CD4-positive, alpha-beta T cell treated with Interleukin-15 for 4 hours (primary cell): Measurements from ENCODE around the gene ATXN10.

Experiments
- DNase-seq: peaks from one replicate; pipeline ENCODE4 v3.0.0-alpha.2; 2020; ENCODE audit warnings: low spot score

Gene ATXN10

DNA sequence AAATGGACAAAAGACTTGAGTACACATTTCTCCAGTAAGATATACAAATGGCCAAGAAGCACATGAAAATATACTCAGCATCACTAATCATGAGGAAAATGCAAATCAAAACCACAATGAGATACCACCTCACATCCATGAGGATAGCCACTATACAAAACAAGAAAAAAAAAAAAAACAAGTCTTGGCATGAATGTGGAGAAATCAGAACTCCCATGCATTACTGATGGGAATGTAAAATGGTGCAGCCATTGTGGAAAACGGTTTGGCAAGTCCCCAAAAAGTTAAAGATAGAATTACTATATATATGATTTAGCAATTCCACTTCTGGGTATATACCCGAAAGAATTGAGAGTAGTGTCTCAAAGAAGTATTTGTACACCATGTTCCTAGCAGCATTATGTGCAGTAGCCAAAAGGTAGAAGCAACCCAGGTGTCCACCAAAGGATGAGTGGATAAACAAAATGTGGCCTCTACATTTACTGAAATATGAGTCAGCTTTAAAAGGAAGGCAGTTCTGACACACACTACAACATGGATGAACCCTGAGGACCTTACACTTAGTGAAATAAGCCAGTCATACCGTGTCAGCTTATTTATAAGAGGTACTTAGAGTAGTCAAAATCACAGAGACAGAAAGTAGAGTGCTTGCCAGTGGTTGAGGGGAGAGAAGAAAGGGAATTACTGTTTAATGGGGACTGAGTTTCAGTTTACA, 159.1 kb downstream of the ATXN10 start:
- no peak for DNase-seq

DNA sequence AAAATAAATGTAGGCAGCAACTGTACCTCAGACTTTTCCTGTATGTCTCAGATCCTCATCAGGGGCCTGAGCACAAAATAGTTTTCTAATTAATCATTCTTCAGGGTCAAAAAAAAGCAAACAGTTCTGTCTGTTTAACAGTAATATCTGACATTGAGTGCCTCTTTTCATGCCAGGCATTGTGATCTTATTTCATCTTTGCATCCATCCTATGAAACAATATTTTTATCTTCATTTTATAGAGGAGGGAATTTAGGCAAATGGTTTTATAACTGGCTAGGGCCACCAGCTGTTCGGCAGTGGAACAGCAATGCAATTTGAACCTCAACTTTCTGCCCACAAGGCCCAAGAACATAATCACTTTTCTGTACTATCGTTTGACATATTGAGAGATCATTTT, 159.8 kb downstream of the ATXN10 start:
- DNase-seq, result no peak

DNA sequence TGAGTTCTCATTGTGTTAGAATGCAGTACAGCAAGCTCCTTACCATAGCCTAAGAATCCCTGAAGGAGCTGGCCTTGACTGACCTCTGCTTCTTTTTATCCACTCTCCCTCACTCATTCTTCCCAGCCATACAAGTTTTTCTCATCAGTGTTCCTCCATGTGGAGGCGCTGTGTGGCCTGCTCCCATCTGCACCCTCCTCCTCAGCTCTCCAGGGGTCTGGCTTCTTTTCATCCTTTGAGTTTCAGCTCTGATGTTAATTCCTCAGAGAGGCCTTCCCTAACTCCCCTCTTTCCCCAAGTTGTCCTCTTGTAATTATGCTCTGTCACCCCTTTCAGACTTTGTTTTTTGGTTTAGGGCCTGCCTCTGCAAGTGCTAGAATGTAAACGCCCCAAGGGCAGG, 160.5 kb downstream of the ATXN10 start:
- no peak for DNase-seq

DNA sequence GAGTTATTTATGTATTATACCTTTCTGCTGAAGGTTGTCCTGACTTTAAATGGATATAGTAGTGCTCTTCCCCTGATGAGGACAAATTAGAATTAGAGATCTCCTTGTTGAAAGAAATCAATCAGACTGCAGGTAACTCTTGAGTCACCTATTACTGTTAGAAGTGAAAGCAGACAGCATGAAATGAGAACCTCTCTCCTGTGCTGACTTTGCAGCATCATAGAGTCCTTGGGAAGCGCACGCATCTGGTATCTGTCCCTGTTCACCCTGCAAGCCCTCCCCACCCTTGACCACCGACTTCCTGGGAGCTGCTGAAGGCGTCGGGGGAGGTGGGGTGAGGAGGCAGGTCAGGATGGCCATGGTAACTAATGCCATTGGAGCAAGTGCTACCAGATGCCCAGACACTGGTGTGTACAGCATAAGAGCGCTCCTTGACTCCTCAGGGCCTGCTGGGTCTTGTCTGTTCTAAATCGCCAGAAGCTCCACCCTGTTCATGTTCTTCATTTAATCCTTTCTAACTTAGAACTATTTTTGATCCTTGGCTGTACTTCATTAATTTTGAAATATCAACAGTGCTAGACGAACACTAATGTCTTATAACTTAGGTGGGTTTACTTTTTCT, 161.4 kb downstream of the ATXN10 start:
- no peak for DNase-seq

DNA sequence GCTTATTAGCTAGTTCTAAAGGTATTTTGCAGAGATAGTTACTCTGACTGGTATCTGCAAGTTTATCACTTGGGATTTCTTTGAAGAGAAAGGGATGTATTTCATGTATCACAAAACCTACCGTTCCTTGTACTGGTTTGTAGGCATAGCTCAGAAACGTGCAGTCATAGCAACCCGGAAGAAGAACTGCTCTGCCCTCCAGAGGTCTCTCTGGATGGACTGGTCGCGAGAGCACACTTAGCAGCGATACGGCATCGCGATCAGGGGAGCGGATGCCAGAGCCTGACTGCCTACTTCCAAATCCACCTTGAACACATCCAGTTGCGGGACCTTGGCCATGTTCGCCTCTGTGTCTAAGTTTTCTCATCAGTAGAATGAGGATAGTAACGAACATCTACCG, 162.0 kb downstream of the ATXN10 start:
- DNase-seq, result no peak

DNA sequence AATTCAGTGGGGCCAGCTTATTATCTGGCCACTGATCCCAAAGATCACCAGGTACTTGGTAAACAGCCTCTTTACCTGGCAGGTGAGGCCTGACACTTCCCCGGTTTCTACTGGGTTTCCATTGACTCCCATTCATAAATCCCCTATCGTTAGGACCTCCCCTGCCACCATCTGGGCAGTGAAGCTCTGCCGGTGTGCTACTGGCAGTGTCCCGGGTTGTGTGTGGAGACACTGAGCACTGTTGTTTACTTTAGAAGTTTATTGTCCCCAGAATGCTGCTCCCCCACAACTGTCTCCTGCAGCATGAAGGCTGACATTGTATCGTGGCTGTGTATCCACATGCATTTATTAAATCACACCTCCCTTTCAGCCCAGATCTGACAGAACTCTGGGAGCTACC, 162.6 kb downstream of the ATXN10 start:
- no peak for DNase-seq

- no peak for DNase-seq
These were observed 163.2 kb downstream of the ATXN10 start for GRCh38 chr22:45834795-45835194.

DNA sequence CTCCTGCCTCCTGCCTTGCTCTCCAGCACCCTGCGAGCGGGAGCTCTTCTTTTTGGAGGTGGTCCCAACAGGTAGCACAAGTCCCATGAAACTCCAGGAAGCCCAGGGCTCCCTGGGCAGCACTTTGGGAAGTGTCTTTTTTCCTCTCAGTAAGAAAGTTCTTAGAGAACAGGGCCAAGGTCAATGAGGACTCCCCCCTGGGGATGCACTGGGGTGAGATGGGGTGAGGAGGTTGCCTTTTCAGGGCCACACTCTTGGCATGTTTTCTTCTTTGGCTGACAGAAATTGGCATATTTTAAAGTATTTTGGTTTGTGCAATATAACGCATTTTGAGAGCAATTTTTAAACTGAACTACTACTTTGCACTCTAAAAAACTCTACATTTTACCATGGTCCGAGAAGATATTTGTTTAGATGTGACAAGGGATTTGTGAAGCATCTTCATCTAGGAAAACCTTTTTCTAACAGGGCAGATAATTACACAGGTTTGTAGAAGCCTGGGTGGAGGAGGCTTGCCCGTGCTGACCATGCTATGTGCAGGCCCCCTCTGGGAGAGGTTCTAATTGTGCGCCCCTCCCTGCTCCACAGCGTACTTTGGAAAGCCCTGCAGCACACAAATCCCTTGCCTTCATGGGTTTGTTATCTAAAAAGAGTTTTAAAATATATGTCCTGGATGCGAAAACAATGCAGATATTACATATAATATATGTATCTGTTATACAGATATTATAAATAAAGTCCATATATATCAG, 165.0 kb downstream of the ATXN10 start:
- DNase-seq, result no peak

- no peak for DNase-seq
These were observed 165.9 kb downstream of the ATXN10 start for GRCh38 chr22:45837508-45837907.

DNA sequence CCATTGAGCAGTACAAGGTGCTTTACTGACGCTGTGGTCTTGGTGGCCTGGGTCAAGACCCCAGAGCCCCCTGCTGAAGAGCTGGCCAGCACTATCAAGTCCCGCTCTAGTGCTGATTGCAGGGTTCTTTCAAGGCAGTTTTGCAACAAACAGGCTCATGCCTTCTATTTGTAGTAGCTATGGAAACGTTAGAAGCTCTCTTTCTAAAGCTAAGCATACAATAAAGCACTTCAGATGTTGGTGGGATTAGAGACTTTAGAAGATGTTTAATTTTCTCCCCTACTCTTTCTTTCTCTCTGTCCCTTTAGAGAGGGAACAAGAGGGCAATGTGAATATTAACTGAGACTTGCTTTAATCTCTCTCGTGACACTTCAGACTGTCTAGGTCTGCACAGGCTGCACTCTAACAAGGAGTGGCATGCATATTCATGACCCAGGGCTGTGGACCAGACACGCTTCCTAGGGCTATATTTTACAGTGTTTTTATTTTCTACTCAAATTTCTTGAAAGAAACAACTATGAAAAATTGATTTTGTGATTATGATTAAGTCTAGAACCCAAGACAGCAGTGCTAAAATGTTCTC, 166.8 kb downstream of the ATXN10 start:
- DNase-seq, result no peak

DNA sequence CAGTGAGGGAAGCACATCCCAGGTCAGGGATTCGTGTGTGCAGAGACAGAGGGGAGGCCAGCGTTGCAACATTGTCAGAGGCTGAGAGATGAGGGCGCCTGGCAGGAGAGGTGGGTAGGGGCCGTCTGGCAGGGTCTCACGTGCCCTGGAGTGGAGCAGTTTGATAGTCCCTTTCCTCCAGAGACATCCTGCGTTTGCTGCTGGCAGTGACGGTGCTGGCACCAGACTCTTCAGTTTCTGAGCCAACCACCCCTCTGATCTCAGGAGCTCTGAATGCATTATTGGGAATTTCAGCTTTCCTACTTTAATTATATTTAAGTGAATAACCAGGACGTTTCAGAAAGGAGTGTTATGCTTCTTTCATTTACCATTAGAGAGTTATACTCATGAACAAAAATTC, 168.8 kb downstream of the ATXN10 start:
- no peak for DNase-seq

GRCh38 chr22:45842291-45842991, 170.8 kb downstream of the ATXN10 start:
- DNase-seq, result no peak

GRCh38 chr22:45843031-45843430, 171.4 kb downstream of the ATXN10 start:
- DNase-seq, result no peak

- DNase-seq, result no peak
These were observed 172.4 kb downstream of the ATXN10 start for GRCh38 chr22:45843986-45844385.

- no peak for DNase-seq
These were observed 173.4 kb downstream of the ATXN10 start for GRCh38 chr22:45845076-45845487.

DNA sequence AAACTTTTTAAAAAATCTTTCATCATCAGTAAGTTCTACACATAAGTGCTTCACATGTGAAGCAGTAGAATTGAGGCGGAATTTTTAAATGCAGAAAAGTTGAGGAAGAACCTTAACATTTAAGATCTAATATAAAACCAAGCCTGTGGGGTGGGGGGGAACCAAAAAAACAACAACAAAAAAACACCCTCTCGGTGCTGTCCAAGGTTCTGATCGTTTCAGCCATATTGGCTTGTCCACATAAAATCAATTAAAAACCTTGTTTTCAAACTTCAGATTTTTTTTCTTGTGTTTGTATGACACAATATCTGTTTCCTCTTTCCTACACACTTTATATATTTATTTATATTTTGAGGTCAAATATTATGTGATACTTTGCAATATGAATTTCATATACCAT, 175.3 kb downstream of the ATXN10 start:
- DNase-seq, result no peak

- DNase-seq, result no peak
These were observed 177.3 kb downstream of the ATXN10 start for GRCh38 chr22:45848904-45849303.

DNA sequence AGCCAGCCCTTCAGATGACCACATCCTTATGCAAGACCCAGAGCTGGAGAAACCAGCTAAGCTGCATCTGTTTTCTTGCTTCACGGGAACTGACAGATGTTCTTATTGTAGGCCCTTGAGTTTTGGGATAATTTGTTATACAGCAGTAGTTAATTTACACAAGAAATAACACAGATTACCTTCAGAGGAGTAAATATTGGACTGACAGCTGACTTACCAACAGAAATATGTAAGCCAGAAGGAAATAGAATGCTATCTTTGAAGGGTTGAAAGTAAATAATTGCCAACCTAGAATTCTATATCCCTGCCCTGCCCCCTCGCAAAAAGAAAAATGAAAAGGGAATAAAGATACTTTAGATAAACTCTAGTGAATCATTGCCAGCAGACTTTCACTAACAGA, 181.2 kb downstream of the ATXN10 start:
- DNase-seq, result no peak

DNA sequence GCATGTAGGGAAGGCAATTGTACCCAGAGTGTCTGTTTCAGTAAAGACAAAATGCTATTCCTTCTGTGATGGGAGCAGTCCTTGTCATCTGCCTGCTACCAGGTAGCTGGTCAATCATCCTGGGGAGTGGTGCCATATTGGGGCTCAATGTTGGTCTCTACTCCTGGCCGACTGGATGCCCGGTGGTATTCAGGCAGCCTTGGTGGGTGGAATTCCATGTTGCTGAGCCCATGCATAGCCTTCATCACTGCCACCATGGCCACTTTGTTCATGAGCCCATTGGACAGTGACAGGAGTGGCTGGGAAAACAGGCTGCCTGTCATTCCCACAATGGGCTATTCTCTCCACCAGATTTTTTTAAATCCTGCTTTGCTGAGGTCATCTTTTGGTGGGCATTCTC, 184.3 kb downstream of the ATXN10 start:
- no peak for DNase-seq

DNA sequence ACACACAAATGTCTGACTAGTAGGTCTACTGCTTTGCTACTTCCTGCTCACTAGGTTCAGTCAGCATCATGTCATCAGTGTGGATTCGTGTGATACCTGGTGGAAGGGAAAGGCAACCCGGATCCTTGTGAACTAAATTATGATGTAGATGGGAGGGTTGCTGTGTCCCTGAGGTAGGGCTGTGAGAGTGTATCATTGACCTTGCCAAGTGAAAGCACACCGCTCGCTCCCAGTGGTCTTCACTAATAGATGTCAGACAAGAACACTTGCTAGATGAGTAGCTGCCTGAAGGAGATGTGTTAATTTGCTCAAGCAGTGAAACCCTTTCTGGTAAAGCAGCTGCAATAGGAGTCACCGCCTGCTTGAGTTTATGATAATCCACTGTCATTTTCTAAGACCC, 185.9 kb downstream of the ATXN10 start:
- no peak for DNase-seq

DNA sequence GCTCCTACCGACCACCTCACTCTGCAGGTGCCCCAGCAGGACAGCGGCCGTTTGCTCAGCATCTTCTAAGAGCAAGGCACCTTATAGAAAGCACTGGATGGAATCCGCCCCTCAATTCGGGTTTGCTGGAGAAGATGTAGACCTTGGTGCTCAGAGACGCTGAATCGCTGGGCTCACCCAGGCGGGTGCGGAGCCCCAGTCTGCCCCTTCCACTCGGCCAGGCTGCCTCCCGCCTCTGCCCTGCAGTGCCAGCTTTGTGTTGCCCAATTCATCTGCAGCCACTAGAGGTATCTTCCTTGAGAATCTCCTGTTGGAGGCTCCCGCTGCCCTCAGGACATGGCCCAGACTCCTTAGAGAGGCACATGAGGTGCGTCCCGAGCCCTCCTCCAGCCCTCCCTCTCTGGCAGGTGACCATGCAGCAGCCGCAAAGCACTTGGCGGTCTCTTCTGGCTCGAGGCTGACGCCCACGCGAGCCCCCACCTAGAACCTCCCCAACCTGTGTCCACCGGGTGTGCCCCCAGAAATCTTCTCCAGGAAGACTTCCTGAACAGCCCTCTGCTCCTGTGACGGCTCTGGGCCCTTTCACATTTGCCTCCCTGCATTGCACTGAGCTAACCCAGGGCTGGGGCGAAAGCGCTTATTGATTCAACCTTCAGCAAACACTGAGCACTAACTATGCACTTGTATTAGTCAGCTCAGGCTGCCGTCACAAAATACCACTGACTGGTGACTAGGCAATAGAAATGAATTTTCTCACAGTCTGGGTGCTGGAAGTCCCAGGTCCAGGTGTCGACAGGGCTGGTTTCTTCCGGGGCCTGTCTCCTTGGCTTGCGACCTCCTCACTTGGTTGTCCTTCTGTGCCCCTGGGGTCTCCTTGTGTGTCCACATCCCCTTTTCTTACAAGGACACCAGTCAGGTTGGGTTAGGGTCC, 187.9 kb downstream of the ATXN10 start:
- DNase-seq, result no peak
